NCI-H2029 treated with DMSO at 0.1 percent for 48 hours (cell line): ENCODE data around the gene EPS15.
"Not testable (repeated sequence)": the region's sequence is repeated elsewhere in the genome, so short reads cannot be mapped to it uniquely, and the experiment has no call there.

Source experiments
- DNase-seq: peaks from one replicate; lab custom pipeline; 2025; lab: John Stamatoyannopoulos, UW

The EPS15 gene

GRCh38 chr1:51542158-51542953, 23.3 kb upstream of the EPS15 start:
- DNase-seq: no peak

- no peak for DNase-seq
These were observed 22.4 kb upstream of the EPS15 start for GRCh38 chr1:51541313-51542050.

GRCh38 chr1:51537568-51537967, 18.5 kb upstream of the EPS15 start:
- no peak for DNase-seq

GRCh38 chr1:51535006-51535592, 16.0 kb upstream of the EPS15 start:
- peak; percentile 24 for DNase-seq

GRCh38 chr1:51534447-51534846, 15.4 kb upstream of the EPS15 start:
- DNase-seq: no peak

GRCh38 chr1:51532853-51533252, 13.8 kb upstream of the EPS15 start:
- DNase-seq: no peak

GRCh38 chr1:51530447-51530846, 11.4 kb upstream of the EPS15 start:
- not testable (repeated sequence) for DNase-seq

GRCh38 chr1:51527144-51527543, 8.1 kb upstream of the EPS15 start:
- DNase-seq: no peak

- no peak for DNase-seq
These were observed 7.2 kb upstream of the EPS15 start for GRCh38 chr1:51526248-51526647.

- DNase-seq: no peak
These were observed 6.2 kb upstream of the EPS15 start for GRCh38 chr1:51525295-51525694.

- DNase-seq: no peak
These were observed 5.8 kb upstream of the EPS15 start for GRCh38 chr1:51524817-51525216.

- no peak for DNase-seq
These were observed 4.9 kb upstream of the EPS15 start for GRCh38 chr1:51523931-51524330.

- no peak for DNase-seq
These were observed 1.7 kb upstream of the EPS15 start for GRCh38 chr1:51520700-51521248.

- DNase-seq: no peak
These were observed 1.0 kb upstream of the EPS15 start for GRCh38 chr1:51519865-51520699.

- DNase-seq: peak; percentile 51
These were observed 449 bp downstream of the EPS15 start for GRCh38 chr1:51518586-51519047.

GRCh38 chr1:51518033-51518585, 957 bp downstream of the EPS15 start:
- peak; percentile 98 for DNase-seq

GRCh38 chr1:51517361-51518032, 1.6 kb downstream of the EPS15 start:
- DNase-seq: peak; percentile 63

GRCh38 chr1:51516649-51517158, 2.4 kb downstream of the EPS15 start:
- peak; percentile 63 for DNase-seq

GRCh38 chr1:51515982-51516648, 3.0 kb downstream of the EPS15 start:
- DNase-seq: no peak
